Prostate gland (tissue), 2 donors: Measurements from ENCODE around the gene CPHXL.

Source experiments
- CTCF ChIP-seq, 4 experiments: fragments of 200-600 bp in 2 of 4; fragments of 450-650 bp in 2 of 4; sonication (generic) in 2 of 4; IDR thresholded peaks; 1 replicate in 3 of 4; 2 replicates in 1 of 4; pipeline ENCODE4 v1.5.1; 2016 to 2019; ENCODE audit warnings: antibody characterized with exemption in 4 of 4, mild to moderate bottlenecking in 2 of 4, moderate library complexity in 2 of 4
- POLR2AphosphoS5 ChIP-seq: sonication (generic); formaldehyde crosslinking; IDR thresholded peaks from one replicate; pipeline ENCODE4 v1.6.1; 2017; ENCODE audit warnings: antibody characterized with exemption

DNA sequence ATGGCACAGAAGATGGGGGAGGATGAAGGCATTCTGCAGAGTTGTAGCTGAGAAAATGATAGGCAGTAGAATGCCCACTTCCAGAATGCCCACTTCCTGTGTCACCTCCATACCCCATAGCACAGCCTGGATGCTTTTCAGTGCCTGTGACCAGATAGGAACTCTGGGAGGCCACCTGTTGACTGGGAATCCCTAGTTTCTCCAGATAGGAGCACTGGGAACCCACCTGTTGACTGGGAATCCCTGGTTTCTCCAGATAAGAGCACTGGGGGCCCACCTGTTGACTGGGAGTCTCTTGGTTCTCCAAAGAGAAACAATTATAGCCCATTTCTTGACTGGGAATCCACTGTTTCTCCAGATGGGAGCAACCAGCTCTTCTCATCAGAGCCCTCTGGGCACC, 11.6 kb downstream of the CPHXL start:
- no peak for TF ChIP-seq POLR2AphosphoS5
- no peak for TF ChIP-seq CTCF (IDR thresholded peaks at IDR 0.05)
